Naive thymus-derived CD4-positive, alpha-beta T cell (primary cell): Measurements from ENCODE around the gene ASXL2. TPM values are rescaled to one million over a fixed set of nuclear protein-coding genes. Genes with fewer than 3 reads are reported as not detected.

Experiments used
- ATAC-seq: fragments of 150-1000 bp; cut with Tn5 transposase; 2 replicates; pipeline ENCODE4 v1.10.0; 2021; ENCODE audit warnings: mild to moderate bottlenecking, moderate library complexity
- CTCF ChIA-PET: fragments of 350-600 bp; sonication (Branson Sonifier 250); formaldehyde crosslinking; loops from one replicate; lab custom pipeline; 2021; ENCODE audit warnings: antibody characterized with exemption; lab: Charles Lee
- POLR2A ChIA-PET: fragments of 350-600 bp; sonication (Branson Sonifier 250); formaldehyde crosslinking; loops from one replicate; lab custom pipeline; 2021; ENCODE audit warnings: antibody characterized with exemption, inconsistent platforms; lab: Charles Lee
- DNase-seq, 9 donors: peaks; one replicate each; pipeline versions ENCODE4 v3.0.0 to v3.0.0-alpha.2; 2020 to 2022; ENCODE audit warnings: mixed read lengths in 1 of 9
- H3K27ac ChIP-seq: one replicate; pipeline ENCODE4 v1.7.0; 2013; ENCODE audit warnings: mild to moderate bottlenecking, low read depth, low read length, moderate library complexity
- H3K27me3 ChIP-seq, 2 donors: one replicate each; pipeline ENCODE4 v1.7.0; 2013; ENCODE audit warnings: low read length in 2 of 2, mild to moderate bottlenecking in 2 of 2, moderate library complexity in 2 of 2; ENCODE audit not compliant: control insufficient read depth in 2 of 2, insufficient read depth in 2 of 2
- H3K36me3 ChIP-seq, 3 experiments: 1 replicate in 2 of 3; 2 replicates in 1 of 3; pipeline ENCODE4 v1.7.0; 2013; ENCODE audit warnings: low read length in 3 of 3, mild to moderate bottlenecking in 3 of 3, moderate library complexity in 1 of 3; ENCODE audit not compliant: insufficient read depth in 3 of 3, control insufficient read depth in 2 of 3
- H3K4me1 ChIP-seq, 2 donors: one replicate each; pipeline ENCODE4 v1.7.0; 2013; ENCODE audit warnings: low read length in 2 of 2, mild to moderate bottlenecking in 2 of 2, moderate library complexity in 1 of 2; ENCODE audit not compliant: control insufficient read depth in 2 of 2, insufficient read depth in 2 of 2
- H3K4me3 ChIP-seq: 2 replicates; pipeline ENCODE4 v1.7.0; 2013; ENCODE audit warnings: mild to moderate bottlenecking, low read length
- H3K9me3 ChIP-seq, 3 experiments: 1 replicate in 2 of 3; 2 replicates in 1 of 3; pipeline ENCODE4 v1.7.0; 2013; ENCODE audit warnings: low read length in 3 of 3; ENCODE audit not compliant: control insufficient read depth in 2 of 3
- H3K27ac Mint-ChIP-seq, 9 donors: one replicate each; pipeline ENCODE4 v1.8.0; 2020 to 2022; ENCODE audit warnings: mixed read lengths in 9 of 9, mild to moderate bottlenecking in 8 of 9, moderate library complexity in 5 of 9, inconsistent platforms in 2 of 9
- H3K27me3 Mint-ChIP-seq, 5 donors: one replicate each; pipeline ENCODE4 v1.8.0; 2021 to 2022; ENCODE audit warnings: mixed read lengths in 5 of 5, mild to moderate bottlenecking in 1 of 5
- H3K36me3 Mint-ChIP-seq, 5 donors: one replicate each; pipeline ENCODE4 v1.8.0; 2020 to 2022; ENCODE audit warnings: mixed read lengths in 5 of 5, mild to moderate bottlenecking in 3 of 5, inconsistent platforms in 1 of 5
- H3K4me1 Mint-ChIP-seq, 7 donors: one replicate each; pipeline ENCODE4 v1.8.0; 2020 to 2022; ENCODE audit warnings: mixed read lengths in 7 of 7, mild to moderate bottlenecking in 3 of 7, inconsistent platforms in 1 of 7
- H3K4me3 Mint-ChIP-seq, 10 donors: one replicate each; pipeline ENCODE4 v1.8.0; 2020 to 2022; ENCODE audit warnings: mild to moderate bottlenecking in 10 of 10, mixed read lengths in 10 of 10, moderate library complexity in 6 of 10, inconsistent platforms in 2 of 10
- H3K9me3 Mint-ChIP-seq, 11 donors: one replicate each; pipeline ENCODE4 v1.8.0; 2020 to 2022; ENCODE audit warnings: mixed read lengths in 11 of 11, mild to moderate bottlenecking in 4 of 11, inconsistent platforms in 1 of 11, moderate library complexity in 1 of 11
- intact Hi-C, 2 donors: fragments of 100-400 bp; cut with micrococcal nuclease; formaldehyde crosslinking; loops; one replicate each; pipeline ENCODE4 v1.15.1; 2023
- polyA plus RNA-seq, 2 donors: library from polyadenylated mRNA; unstranded; fragments of 300-500 nt; fragmentation: Illumina TruSeq; gene quantifications; one replicate each; pipeline ENCODE4 v1.2.3, GENCODE V29; 2021
- total RNA-seq, 6 experiments: library from RNA in 5 of 6; stranded (reverse) in 5 of 6; gene quantifications; 1 replicate in 5 of 6; 2 replicates in 1 of 6; pipeline ENCODE4 v1.2.3 and lab custom pipeline; 2021 to 2026

Gene ASXL2
- total and polyA plus RNA-seq, 7 experiments from 2014 or later: 11.6 to 62.1 (median 30.9) TPM

DNA sequence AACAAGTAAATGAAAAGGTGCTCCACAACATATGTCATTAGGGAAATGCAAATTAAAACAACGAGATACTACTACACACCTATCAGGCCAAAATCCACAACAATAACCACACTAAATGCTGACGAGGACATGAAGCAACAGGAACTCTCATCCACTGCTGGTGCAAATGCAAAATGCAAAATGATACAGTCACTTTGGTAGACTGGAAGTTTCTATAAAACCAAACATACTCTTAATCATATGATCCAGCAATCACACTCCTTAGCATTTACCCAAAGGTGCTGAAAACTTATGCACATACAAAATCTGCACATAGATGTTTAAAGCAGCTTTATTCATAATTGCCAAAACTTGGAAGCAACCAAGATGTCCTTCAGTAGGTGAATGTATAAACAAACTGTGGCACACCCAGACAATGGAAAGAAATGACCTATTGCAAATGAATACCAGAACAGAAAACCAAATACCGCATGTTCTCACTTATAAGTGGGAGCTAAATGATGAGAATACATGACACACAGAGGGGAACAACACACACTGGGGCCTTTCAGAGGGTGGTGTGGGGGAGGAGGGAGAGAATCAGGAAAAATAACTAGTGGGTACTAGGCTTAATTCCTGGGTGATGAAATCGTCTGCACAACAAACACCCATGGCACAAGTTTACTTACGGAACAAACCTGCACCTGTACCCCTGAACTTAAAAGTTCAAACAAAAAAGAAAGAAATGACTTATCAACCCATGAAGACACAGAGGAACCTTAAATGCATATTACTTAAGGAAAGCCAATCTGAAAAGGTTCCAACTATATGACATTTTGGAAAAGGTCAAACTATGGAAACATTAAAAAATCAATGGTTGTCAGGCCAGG lies 80.4 kb downstream of the ASXL2 start:
- peak overlapping the region; percentile 15 to 95 (median 88) for H3K27ac Mint-ChIP-seq
- ChIA-PET CTCF (interaction anchor here (0.6 kb wide), 1 partner anchor 379 kb away, joined by 3 read pairs; no protein-coding TSS in a partner anchor), POLR2A (interaction anchor here (0.6 kb wide), 1 partner anchor 31 kb away, joined by 3 read pairs; no protein-coding TSS in a partner anchor)
- H3K4me1 Mint-ChIP-seq: peaks cover 39 to 91% (median 85%) of the 10 kb centered on the region in 7 donors
- H3K36me3 ChIP-seq: peaks cover 0 to 4% (median 0%) of the 10 kb centered on the region in 3 experiments
- H3K36me3 Mint-ChIP-seq: peaks cover 13 to 49% (median 35%) of the 10 kb centered on the region in 5 donors
- H3K27me3 Mint-ChIP-seq: no peaks in the 10 kb centered on the region
- intact Hi-C loops: loop anchor here in 1 of 2 donors (2.0 kb wide), 1 partner anchor 55 kb away; no protein-coding TSS in a partner anchor
- peaks cover 0 to 2% (median 0%) of the 10 kb centered on the region in 11 donors for H3K9me3 Mint-ChIP-seq
- no peaks in the 10 kb centered on the region for H3K9me3 ChIP-seq
- no peaks in the 10 kb centered on the region for H3K27me3 ChIP-seq
- H3K4me1 ChIP-seq: peaks cover 30 to 40% of the 10 kb centered on the region in 2 donors
- DNase-seq (no peak), ATAC-seq (no peak)
- peak overlapping the region in 3 of 10 donors; percentile 1 to 37 (median 17) for H3K4me3 Mint-ChIP-seq
- H3K27ac ChIP-seq: no peak overlapping the region
- H3K4me3 ChIP-seq: no peak overlapping the region

DNA sequence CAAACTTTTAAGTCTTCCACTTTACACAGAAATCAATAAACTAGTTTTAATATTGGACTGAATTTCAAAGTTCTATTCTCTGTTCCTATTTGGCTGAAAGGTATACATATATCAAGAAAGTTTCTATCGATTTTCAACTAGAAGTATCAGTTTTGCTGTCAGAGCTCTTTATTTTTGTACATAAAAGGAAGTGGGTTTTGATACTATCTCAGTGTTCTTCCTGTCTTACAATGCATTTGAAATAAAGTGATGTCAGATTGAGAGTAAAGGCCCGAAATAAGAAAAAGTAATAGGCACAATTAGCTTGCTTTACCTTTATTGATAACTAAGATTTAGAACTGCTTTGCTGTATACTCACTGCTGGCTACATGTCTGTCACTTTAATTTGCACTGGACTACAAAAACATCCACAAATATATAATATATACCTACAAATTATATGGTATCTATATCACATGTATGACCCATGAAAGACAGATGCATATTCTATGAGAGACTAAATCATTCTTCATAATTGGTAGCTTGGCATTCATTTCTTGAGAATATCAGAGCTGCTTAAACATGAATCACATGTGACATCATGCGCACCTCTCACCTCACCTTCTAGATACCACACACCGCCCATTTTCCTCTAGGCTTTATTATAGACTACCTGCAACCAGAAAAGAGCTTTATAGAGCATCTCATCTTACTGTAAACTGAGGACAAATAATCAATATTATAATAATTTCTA lies 83.6 kb downstream of the ASXL2 start:
- Histone ChIP-seq H3K4me3 (peak overlapping the region; percentile 23), H3K27me3 (no peaks in the 10 kb centered on the region), H3K4me1 (peaks cover 43 to 51% of the 10 kb centered on the region in 2 donors), H3K27ac (peak overlapping the region; percentile 63), H3K36me3 (peaks cover 0 to 4% (median 0%) of the 10 kb centered on the region in 3 experiments), H3K9me3 (no peaks in the 10 kb centered on the region)
- intact Hi-C loops: loop anchor here (1.0 to 2.0 kb wide), 5 partner anchors 22 to 84 kb away; partner anchors contain the start of gene ASXL2 (in 2 of the 2)
- ATAC-seq (peak; percentile 90), DNase-seq (peak in 6 of 9 donors; percentile 33 to 61 (median 47))
- peak overlapping the region; percentile 87 to 97 (median 95) for H3K27ac Mint-ChIP-seq
- no peaks in the 10 kb centered on the region for H3K27me3 Mint-ChIP-seq
- H3K36me3 Mint-ChIP-seq: peaks cover 13 to 59% (median 41%) of the 10 kb centered on the region in 5 donors
- H3K4me3 Mint-ChIP-seq: peak overlapping the region; percentile 68 to 92 (median 86)
- H3K9me3 Mint-ChIP-seq: peaks cover 0 to 4% (median 0%) of the 10 kb centered on the region in 11 donors
- H3K4me1 Mint-ChIP-seq: peaks cover 48 to 95% (median 86%) of the 10 kb centered on the region in 7 donors
- POLR2A ChIA-PET: interaction anchor here (0.8 to 2.3 kb wide), 7 partner anchors 9 to 85 kb away, joined by 3 to 6 read pairs (median 3); partner anchors contain the start of gene ASXL2
- CTCF ChIA-PET: interaction anchor here (0.6 to 1.1 kb wide), 4 partner anchors 16 to 1914 kb away, joined by 3 to 6 read pairs (median 5); no protein-coding TSS in a partner anchor

DNA sequence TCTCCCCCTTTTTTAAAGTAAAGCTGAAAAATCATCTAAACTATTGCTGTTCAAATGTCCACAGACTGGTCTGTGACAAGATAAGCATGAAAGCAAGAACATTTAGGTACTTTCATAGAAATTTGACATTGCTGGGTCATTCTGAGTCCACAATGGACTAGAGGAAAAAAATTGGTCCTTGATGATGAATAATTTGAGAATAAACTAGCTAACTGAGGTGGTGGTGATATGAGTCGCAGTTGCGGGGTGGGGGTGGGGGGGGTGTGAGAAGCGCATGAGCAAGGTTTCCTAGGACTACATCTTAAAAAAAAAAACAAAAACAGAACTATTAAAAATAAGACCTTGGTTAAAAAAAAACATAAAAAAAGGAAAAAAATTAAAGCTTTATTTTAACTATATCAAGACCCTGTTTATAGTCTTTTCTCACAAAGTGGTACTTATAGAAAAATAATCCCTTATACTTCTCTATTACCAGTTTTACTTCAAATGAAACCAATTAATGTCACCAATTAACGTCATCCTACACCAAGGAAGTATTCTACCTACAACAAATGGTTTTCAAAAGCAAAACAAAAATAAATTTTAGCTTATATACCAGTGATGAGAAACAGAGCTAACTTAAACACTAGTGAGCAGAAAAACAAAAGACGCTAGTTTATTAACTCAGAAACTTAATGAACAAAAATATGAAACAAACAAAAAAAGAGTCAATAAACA lies 88.1 kb downstream of the ASXL2 start:
- peaks cover 0 to 36% (median 25%) of the 10 kb centered on the region in 5 donors for H3K36me3 Mint-ChIP-seq
- Histone ChIP-seq H3K4me1 (peaks cover 30 to 37% of the 10 kb centered on the region in 2 donors), H3K27me3 (no peaks in the 10 kb centered on the region), H3K27ac (no peak overlapping the region), H3K36me3 (peaks cover 0 to 4% (median 0%) of the 10 kb centered on the region in 3 experiments), H3K4me3 (no peak overlapping the region), H3K9me3 (no peaks in the 10 kb centered on the region)
- ChIA-PET POLR2A (interaction anchor here (0.7 to 1.3 kb wide), 2 partner anchors 44 to 62 kb away, joined by 3 read pairs; no protein-coding TSS in a partner anchor), CTCF (no interaction called here)
- H3K4me3 Mint-ChIP-seq: peak overlapping the region in 1 of 10 donors; percentile 21
- intact Hi-C loops: no loop called here
- ATAC-seq: no peak
- H3K27me3 Mint-ChIP-seq: no peaks in the 10 kb centered on the region
- no peak for DNase-seq
- H3K4me1 Mint-ChIP-seq: peaks cover 22 to 73% (median 62%) of the 10 kb centered on the region in 7 donors
- peaks cover 0 to 4% (median 0%) of the 10 kb centered on the region in 11 donors for H3K9me3 Mint-ChIP-seq
- H3K27ac Mint-ChIP-seq: no peak overlapping the region

DNA sequence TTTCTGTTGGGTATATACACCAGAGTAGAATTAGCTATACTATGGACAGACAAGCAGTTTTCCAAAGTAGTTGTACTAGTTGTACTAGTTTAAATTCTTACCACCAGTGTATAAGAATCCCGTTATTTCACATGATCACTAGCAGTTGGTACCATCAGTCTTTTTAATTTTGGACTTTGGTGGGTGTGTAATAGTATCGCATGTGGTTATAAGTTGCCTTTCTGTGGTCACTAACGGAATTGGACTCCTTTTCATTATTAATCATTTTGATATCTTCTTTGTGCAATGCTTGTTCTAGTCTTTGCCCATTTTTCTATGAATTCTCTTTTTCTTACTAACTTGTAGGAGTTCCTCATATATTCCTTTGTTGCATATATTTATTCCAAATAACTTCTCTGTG lies 89.8 kb downstream of the ASXL2 start:
- ChIA-PET CTCF (no interaction called here), POLR2A (interaction anchor here (1.2 kb wide), 1 partner anchor 57 kb away, joined by 3 read pairs; no protein-coding TSS in a partner anchor)
- H3K36me3 Mint-ChIP-seq: peaks cover 0 to 33% (median 30%) of the 10 kb centered on the region in 5 donors
- Histone ChIP-seq H3K9me3 (no peaks in the 10 kb centered on the region), H3K27me3 (no peaks in the 10 kb centered on the region), H3K27ac (no peak overlapping the region), H3K4me3 (no peak overlapping the region), H3K4me1 (peaks cover 18 to 26% of the 10 kb centered on the region in 2 donors), H3K36me3 (peaks cover 0 to 6% (median 4%) of the 10 kb centered on the region in 3 experiments)
- no peak overlapping the region for H3K4me3 Mint-ChIP-seq
- ATAC-seq: no peak
- peak overlapping the region in 1 of 9 donors; percentile 46 for H3K27ac Mint-ChIP-seq
- peaks cover 0 to 4% (median 0%) of the 10 kb centered on the region in 11 donors for H3K9me3 Mint-ChIP-seq
- H3K27me3 Mint-ChIP-seq: no peaks in the 10 kb centered on the region
- H3K4me1 Mint-ChIP-seq: peaks cover 16 to 61% (median 45%) of the 10 kb centered on the region in 7 donors
- intact Hi-C loops: no loop called here
- DNase-seq: no peak

DNA sequence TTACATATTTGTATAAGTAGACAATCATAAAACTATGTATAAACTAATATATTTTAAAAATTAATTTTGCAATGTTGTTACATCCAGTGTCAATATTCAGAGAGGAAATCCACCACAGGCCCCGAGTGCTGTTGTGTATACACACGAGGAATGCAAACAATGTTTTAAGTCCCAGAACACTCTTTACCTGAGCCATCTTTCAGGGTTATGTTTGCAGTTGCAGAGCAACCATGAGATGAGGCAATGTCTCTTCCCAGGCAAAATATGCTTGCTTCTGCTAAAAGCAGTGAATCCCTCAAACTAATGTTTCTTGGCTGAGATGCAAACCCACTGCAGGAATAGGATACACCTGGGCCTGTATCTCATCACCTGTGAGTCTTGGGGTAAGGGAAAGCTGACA lies 91.3 kb downstream of the ASXL2 start:
- intact Hi-C loops: no loop called here
- Histone ChIP-seq H3K4me3 (no peak overlapping the region), H3K27me3 (no peaks in the 10 kb centered on the region), H3K36me3 (peaks cover 0 to 6% (median 4%) of the 10 kb centered on the region in 3 experiments), H3K27ac (no peak overlapping the region), H3K4me1 (peaks cover 11 to 12% of the 10 kb centered on the region in 2 donors), H3K9me3 (no peaks in the 10 kb centered on the region)
- Mint-ChIP-seq H3K4me1 (peaks cover 13 to 53% (median 39%) of the 10 kb centered on the region in 7 donors), H3K27ac (no peak overlapping the region), H3K9me3 (peaks cover 0 to 4% (median 0%) of the 10 kb centered on the region in 11 donors), H3K27me3 (no peaks in the 10 kb centered on the region), H3K36me3 (peaks cover 0 to 35% (median 29%) of the 10 kb centered on the region in 5 donors), H3K4me3 (peak overlapping the region in 1 of 10 donors; percentile 12)
- CTCF ChIA-PET: no interaction called here
- ATAC-seq (no peak), DNase-seq (no peak)
- POLR2A ChIA-PET: interaction anchor here (0.5 kb wide), 1 partner anchor 14 kb away, joined by 3 read pairs; no protein-coding TSS in a partner anchor
